H9 (cell line): Measurements from ENCODE around the gene PRR15. TPM values are rescaled to one million over a fixed set of nuclear protein-coding genes. Genes with fewer than 3 reads are reported as not detected.

ENCODE experiments used
- DNase-seq: peaks from one replicate; pipeline ENCODE4 v3.0.0-alpha.2; 2017
- H2AFZ ChIP-seq: one replicate; pipeline ENCODE4 v1.6.1; 2013; ENCODE audit warnings: mild to moderate bottlenecking, low read length, control low read depth, moderate library complexity
- H2AK5ac ChIP-seq: 2 replicates; pipeline ENCODE4 v1.6.1; 2013; ENCODE audit warnings: low read length, control low read depth, mixed read lengths; ENCODE audit not compliant: insufficient read length
- H2BK120ac ChIP-seq: one replicate; pipeline ENCODE4 v1.6.1; 2013; ENCODE audit warnings: low read depth, mild to moderate bottlenecking, low read length, control low read depth, inconsistent platforms; ENCODE audit not compliant: poor library complexity, severe bottlenecking
- H2BK12ac ChIP-seq: 2 replicates; pipeline ENCODE4 v1.6.1; 2013; ENCODE audit warnings: low read length, control low read depth, mixed read lengths, low read depth; ENCODE audit not compliant: insufficient read length
- H2BK15ac ChIP-seq: 2 replicates; pipeline ENCODE4 v1.6.1; 2013; ENCODE audit warnings: low read depth, low read length, control low read depth
- H2BK20ac ChIP-seq: one replicate; pipeline ENCODE4 v1.6.1; 2013; ENCODE audit warnings: low read depth, mild to moderate bottlenecking, low read length, control low read depth, inconsistent platforms; ENCODE audit not compliant: poor library complexity, severe bottlenecking
- H2BK5ac ChIP-seq: 2 replicates; pipeline ENCODE4 v1.6.1; 2013; ENCODE audit warnings: low read length, control low read depth, mixed read lengths; ENCODE audit not compliant: insufficient read length
- H3K14ac ChIP-seq: 2 replicates; pipeline ENCODE4 v1.6.1; 2013; ENCODE audit warnings: low read length, control low read depth; ENCODE audit not compliant: insufficient read depth
- H3K18ac ChIP-seq: 2 replicates; pipeline ENCODE4 v1.6.1; 2013; ENCODE audit warnings: low read depth, mild to moderate bottlenecking, mixed read lengths, low read length, control low read depth; ENCODE audit not compliant: insufficient read length
- H3K23ac ChIP-seq: 2 replicates; pipeline ENCODE4 v1.6.1; 2013; ENCODE audit warnings: low read length, control low read depth, mixed read lengths, low read depth; ENCODE audit not compliant: insufficient read length
- H3K23me2 ChIP-seq: 2 replicates; pipeline ENCODE4 v1.6.1; 2013; ENCODE audit warnings: low read depth, mild to moderate bottlenecking, mixed read lengths, low read length, control low read depth; ENCODE audit not compliant: insufficient read length, poor library complexity, severe bottlenecking
- H3K27ac ChIP-seq: 2 replicates; pipeline ENCODE4 v1.5.1; 2013; ENCODE audit warnings: low read length, control low read depth, mixed read lengths, low read depth; ENCODE audit not compliant: insufficient read length
- H3K27me3 ChIP-seq: 2 replicates; pipeline ENCODE4 v1.6.1; 2013; ENCODE audit warnings: low read length, control low read depth, inconsistent platforms; ENCODE audit not compliant: insufficient read depth
- H3K4ac ChIP-seq: 2 replicates; pipeline ENCODE4 v1.6.1; 2013; ENCODE audit warnings: low read depth, mild to moderate bottlenecking, control low read depth, inconsistent platforms, low read length, moderate library complexity
- H3K4me1 ChIP-seq: 2 replicates; pipeline ENCODE4 v1.6.1; 2013; ENCODE audit warnings: low read length, control low read depth, inconsistent platforms; ENCODE audit not compliant: insufficient read depth
- H3K4me2 ChIP-seq: 2 replicates; pipeline ENCODE4 v1.6.1; 2013; ENCODE audit warnings: low read length, control low read depth, mixed read lengths; ENCODE audit not compliant: insufficient read length, insufficient read depth
- H3K56ac ChIP-seq: 2 replicates; pipeline ENCODE4 v1.6.1; 2013; ENCODE audit warnings: low read depth, mild to moderate bottlenecking, mixed read lengths, low read length, control low read depth; ENCODE audit not compliant: insufficient read length
- H3K79me1 ChIP-seq: 2 replicates; pipeline ENCODE4 v1.6.1; 2013; ENCODE audit warnings: low read depth, mild to moderate bottlenecking, moderate library complexity, low read length, control low read depth, inconsistent platforms; ENCODE audit not compliant: insufficient read depth, poor library complexity, severe bottlenecking
- H3K79me2 ChIP-seq: 2 replicates; pipeline ENCODE4 v1.6.1; 2013; ENCODE audit warnings: low read length, control low read depth, inconsistent platforms; ENCODE audit not compliant: insufficient read depth
- H3K9ac ChIP-seq: 2 replicates; pipeline ENCODE4 v1.6.1; 2013; ENCODE audit warnings: low read length, control low read depth, mixed read lengths; ENCODE audit not compliant: insufficient read length; ENCODE audit errors: extremely low read depth
- H3K9me3 ChIP-seq: one replicate; pipeline ENCODE4 v1.6.1; 2013; ENCODE audit warnings: low read depth, low read length, inconsistent platforms; ENCODE audit not compliant: control insufficient read depth
- H3T11ph ChIP-seq: one replicate; pipeline ENCODE4 v1.6.1; 2013; ENCODE audit warnings: mild to moderate bottlenecking, low read length, control low read depth, inconsistent platforms
- H4K20me1 ChIP-seq: one replicate; pipeline ENCODE4 v1.6.1; 2013; ENCODE audit not compliant: control insufficient read depth, insufficient read length, insufficient read depth
- H4K5ac ChIP-seq: 2 replicates; pipeline ENCODE4 v1.6.1; 2013; ENCODE audit warnings: low read depth, mild to moderate bottlenecking, mixed read lengths, low read length, control low read depth; ENCODE audit not compliant: insufficient read length
- H4K8ac ChIP-seq: replicated peaks from 2 replicates; pipeline ENCODE4 v1.6.1; 2013; ENCODE audit warnings: low read length, control low read depth, mixed read lengths, low read depth; ENCODE audit not compliant: insufficient read length
- H4K91ac ChIP-seq: 2 replicates; pipeline ENCODE4 v1.6.1; 2013; ENCODE audit warnings: low read depth, mild to moderate bottlenecking, moderate library complexity, mixed read lengths, low read length, control low read depth; ENCODE audit not compliant: insufficient read length
- H3K27ac Mint-ChIP-seq, 3 experiments: 2 replicates in 2 of 3; 3 replicates in 1 of 3; pipeline ENCODE4 v1.8.0; 2020 to 2021; ENCODE audit warnings: mixed read lengths in 3 of 3, mild to moderate bottlenecking in 1 of 3, moderate library complexity in 1 of 3
- H3K27me3 Mint-ChIP-seq: 2 replicates; pipeline ENCODE4 v1.8.0; 2021; ENCODE audit warnings: low read depth, mild to moderate bottlenecking, moderate library complexity, mixed read lengths
- H3K36me3 Mint-ChIP-seq, 3 experiments: 2 replicates in 2 of 3; 3 replicates in 1 of 3; pipeline ENCODE4 v1.8.0; 2020 to 2021; ENCODE audit warnings: low read depth in 3 of 3, mixed read lengths in 3 of 3; ENCODE audit not compliant: insufficient read depth in 1 of 3
- H3K4me1 Mint-ChIP-seq, 2 experiments: 2 replicates each; pipeline ENCODE4 v1.8.0; 2020; ENCODE audit warnings: mixed read lengths in 2 of 2
- H3K4me3 Mint-ChIP-seq, 2 experiments: 2 replicates in 1 of 2; 3 replicates in 1 of 2; pipeline ENCODE4 v1.8.0; 2020 to 2021; ENCODE audit warnings: mild to moderate bottlenecking in 2 of 2, mixed read lengths in 2 of 2, moderate library complexity in 1 of 2
- H3K9me3 Mint-ChIP-seq, 2 experiments: 2 replicates in 1 of 2; 3 replicates in 1 of 2; pipeline ENCODE4 v1.8.0; 2020; ENCODE audit warnings: mild to moderate bottlenecking in 2 of 2, mixed read lengths in 2 of 2, moderate library complexity in 1 of 2
- WGBS: extraction: QIAGEN DNeasy Blood & Tissue Kit; methylation state at CpG from one replicate; pipeline ENCODE4 v1.1.7; 2013; ENCODE audit warnings: missing lambda C conversion rate, low lambda C conversion rate, mixed read lengths; ENCODE audit not compliant: insufficient read length; ENCODE audit errors: extremely low coverage; 5-methylcytosine and 5-hydroxymethylcytosine counted together
- total RNA-seq: library from RNA; stranded (reverse); gene quantifications from 2 replicates; pipeline ENCODE4 v1.2.1, GENCODE V29; 2021
- TF ChIP-seq, protein P1 (sequence below): fragments of 200-600 bp; sonication (generic); conservative IDR thresholded peaks from 3 replicates; pipeline ENCODE4 v1.8.0; 2021; ENCODE audit warnings: antibody characterized with exemption, mild to moderate bottlenecking

The PRR15 gene
- total RNA-seq, 1 experiment from 2014 or later = 15.1 TPM

DNA sequence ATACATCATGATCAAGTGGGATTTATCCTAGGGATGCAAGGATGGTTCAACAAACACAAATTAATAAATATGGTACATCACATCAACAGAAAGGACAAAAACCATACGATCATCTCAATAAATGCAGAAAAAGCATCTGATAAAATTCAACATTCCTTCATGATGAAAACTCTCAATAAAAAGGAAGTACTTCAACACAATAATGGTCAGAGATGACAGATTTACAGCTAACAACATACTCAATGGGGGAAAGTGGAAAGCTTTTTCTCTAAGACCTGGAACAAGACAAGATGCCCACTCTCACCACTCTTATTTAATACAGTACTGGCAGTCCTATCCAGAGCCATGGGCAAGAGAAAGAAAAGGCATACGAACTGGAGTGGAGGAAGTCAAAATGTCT is 39.9 kb upstream of the PRR15 start:
- no CpG with 5 or more reads among the region's 2 CpGs for WGBS
- peaks cover 0 to 10% (median 5%) of the 10 kb centered on the region in 3 experiments; a peak in 6 of 7 replicates for H3K36me3 Mint-ChIP-seq
- H3K4ac ChIP-seq = no peak overlapping the region

More for the DNA sequence above, 39.9 kb upstream of the PRR15 start:
- H4K5ac ChIP-seq = no peak overlapping the region
- H3K9me3 ChIP-seq = no peaks in the 10 kb centered on the region
- Mint-ChIP-seq H3K27me3 (no peaks in the 10 kb centered on the region), H3K27ac (no peak overlapping the region), H3K4me1 (peaks cover 11 to 13% of the 10 kb centered on the region in 2 experiments), H3K9me3 (peaks cover 0 to 3% of the 10 kb centered on the region in 2 experiments; a peak in 1 of 5 replicates), H3K4me3 (no peak overlapping the region)
- no peak overlapping the region for H3K14ac ChIP-seq
- H4K20me1 ChIP-seq = no peaks in the 10 kb centered on the region
- no peak overlapping the region for H2BK12ac ChIP-seq
- H2BK5ac ChIP-seq = no peak overlapping the region
- TF ChIP-seq, protein P1, sequence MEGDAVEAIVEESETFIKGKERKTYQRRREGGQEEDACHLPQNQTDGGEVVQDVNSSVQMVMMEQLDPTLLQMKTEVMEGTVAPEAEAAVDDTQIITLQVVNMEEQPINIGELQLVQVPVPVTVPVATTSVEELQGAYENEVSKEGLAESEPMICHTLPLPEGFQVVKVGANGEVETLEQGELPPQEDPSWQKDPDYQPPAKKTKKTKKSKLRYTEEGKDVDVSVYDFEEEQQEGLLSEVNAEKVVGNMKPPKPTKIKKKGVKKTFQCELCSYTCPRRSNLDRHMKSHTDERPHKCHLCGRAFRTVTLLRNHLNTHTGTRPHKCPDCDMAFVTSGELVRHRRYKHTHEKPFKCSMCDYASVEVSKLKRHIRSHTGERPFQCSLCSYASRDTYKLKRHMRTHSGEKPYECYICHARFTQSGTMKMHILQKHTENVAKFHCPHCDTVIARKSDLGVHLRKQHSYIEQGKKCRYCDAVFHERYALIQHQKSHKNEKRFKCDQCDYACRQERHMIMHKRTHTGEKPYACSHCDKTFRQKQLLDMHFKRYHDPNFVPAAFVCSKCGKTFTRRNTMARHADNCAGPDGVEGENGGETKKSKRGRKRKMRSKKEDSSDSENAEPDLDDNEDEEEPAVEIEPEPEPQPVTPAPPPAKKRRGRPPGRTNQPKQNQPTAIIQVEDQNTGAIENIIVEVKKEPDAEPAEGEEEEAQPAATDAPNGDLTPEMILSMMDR = no peak
- no peak overlapping the region for H4K91ac ChIP-seq
- H3K79me1 ChIP-seq = no peaks in the 10 kb centered on the region
- H3K23me2 ChIP-seq = no peaks in the 10 kb centered on the region
- DNase-seq = no peak
- no peak overlapping the region for H2BK120ac ChIP-seq
- H2BK20ac ChIP-seq = no peak overlapping the region
- H3T11ph ChIP-seq = no peak overlapping the region
- no peak overlapping the region for H2BK15ac ChIP-seq
- no peak overlapping the region for H3K56ac ChIP-seq
- H3K4me2 ChIP-seq = no peak overlapping the region
- H3K27me3 ChIP-seq = no peaks in the 10 kb centered on the region
- no peak overlapping the region for H3K18ac ChIP-seq
- H3K23ac ChIP-seq = no peak overlapping the region
- H3K27ac ChIP-seq = no peak overlapping the region
- H2AFZ ChIP-seq = no peak overlapping the region
- H4K8ac ChIP-seq = no peak overlapping the region
- H3K4me1 ChIP-seq = peaks cover 2% of the 10 kb centered on the region; the same call in 1 of the 2 replicates
- no peak overlapping the region for H2AK5ac ChIP-seq
- H3K9ac ChIP-seq = no peak overlapping the region
- no peaks in the 10 kb centered on the region for H3K79me2 ChIP-seq
